Stimulated activated CD8-positive, alpha-beta memory T cell treated with anti-CD3 and anti-CD28 coated beads, Interleukin-12 subunit alpha, Interleukin-12 subunit beta, amount 100 ng/mL, for 24 hours (primary cell): ENCODE data around the gene IL6ST.

ENCODE experiments used
- DNase-seq: peaks from one replicate; pipeline ENCODE4 v3.0.0-alpha.2; 2020; ENCODE audit errors: extremely low read depth

Gene IL6ST

DNA sequence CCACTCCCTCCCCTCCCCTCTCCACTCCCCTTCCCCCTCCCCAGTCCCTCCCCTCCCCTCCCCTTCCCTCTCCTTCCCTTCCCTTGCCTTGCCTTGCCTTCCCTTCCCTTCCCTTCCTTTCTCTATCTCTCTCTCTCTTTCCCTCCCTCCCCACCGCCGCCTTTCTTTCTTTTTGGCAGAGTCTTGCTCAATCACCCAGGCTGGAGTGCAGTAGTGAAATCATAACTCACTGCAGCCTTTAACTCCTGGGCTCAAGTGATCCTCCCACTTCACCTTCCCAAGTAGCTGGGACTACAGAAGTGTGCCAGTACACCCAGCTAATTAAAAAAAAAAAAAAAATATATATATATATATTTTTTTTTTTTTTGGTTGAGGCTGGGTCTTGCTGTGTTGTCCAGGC lies 98.1 kb downstream of the IL6ST start:
- DNase-seq, result no peak

DNA sequence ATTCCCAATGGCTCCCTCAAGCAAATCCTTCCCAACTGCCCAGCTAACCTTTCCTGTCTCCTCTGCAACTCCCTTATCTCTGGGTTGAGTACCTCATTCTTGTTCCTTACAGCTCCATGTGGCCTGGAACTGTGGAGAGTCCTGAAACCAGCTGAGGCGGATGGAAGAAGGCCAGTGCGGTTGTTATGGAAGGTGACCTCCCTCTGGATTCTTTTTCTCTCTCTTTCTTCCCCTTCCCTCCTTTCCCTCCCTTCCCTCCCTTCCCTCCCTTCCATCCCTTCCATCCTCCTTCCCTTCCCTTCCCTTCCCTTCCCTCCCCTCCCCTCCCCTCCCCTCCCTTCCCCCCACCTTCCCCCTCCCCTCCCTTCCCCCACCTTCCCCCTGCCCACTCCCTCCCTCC lies 98.5 kb downstream of the IL6ST start:
- no peak for DNase-seq

DNA sequence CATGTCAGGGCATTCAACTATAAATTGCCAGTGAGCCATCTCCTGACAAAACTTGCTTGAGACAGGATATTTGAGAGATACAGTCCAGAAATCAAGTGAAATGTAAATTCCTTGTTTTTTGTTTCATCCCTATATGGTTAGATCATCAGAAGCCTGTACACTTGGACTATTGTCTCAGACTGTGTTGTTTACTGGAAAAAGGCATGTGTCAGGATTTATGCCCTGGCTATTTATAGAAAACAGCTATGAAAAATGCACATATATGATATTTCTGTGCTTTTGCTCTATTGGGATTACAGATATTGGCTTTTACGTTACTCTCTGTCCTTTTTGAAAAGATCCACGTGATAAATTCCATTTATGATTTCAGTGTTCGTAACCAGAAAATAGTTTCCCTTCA lies 99.4 kb downstream of the IL6ST start:
- no peak for DNase-seq

DNA sequence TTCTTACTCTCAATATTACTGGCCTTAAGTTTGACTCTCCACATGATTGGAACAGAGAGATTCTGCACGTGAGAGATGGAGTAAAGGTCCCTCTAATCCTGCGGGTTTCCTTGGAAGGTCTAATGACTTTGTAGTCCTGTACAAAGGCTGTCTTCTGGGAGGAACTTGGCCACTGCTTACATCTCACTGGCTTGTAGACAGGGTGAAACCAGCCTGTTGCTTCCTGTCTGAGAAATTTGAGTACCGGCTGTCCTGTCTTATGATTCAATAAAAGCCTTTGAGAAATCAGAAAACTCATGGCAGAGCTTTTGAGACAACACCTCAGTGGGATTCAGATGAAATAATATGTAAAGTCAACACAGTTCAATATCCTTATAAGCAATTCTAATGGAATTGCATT lies 100.6 kb downstream of the IL6ST start:
- DNase-seq, result no peak

- DNase-seq, result no peak
These were observed 102.3 kb downstream of the IL6ST start for GRCh38 chr5:55892479-55892878.

DNA sequence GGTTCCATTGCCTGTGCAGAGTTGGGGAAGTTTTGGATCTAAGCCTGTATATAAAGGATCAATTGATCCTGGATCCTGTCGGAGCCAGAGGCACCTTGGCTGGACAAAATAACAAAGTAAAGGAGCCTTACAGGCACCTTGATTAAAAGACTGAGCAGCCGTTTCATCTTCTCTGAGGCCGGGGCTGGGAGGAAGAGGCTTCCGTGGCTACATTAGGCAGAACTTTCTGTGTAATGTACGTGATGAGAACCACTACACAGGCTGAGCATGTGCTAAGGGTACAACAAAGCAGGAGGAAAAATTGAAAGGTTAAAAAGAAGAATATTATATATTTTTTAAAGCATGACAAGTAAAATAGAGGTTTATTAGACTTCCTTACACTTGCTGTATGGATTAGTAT lies 106.6 kb downstream of the IL6ST start:
- no peak for DNase-seq

- no peak for DNase-seq
These were observed 109.4 kb downstream of the IL6ST start for GRCh38 chr5:55885359-55885758.
